ENCODE results near the gene BNIP2.

Gene BNIP2

GRCh38 chr15:59722037-59722436 lies 32.9 kb upstream of the BNIP2 start:
- no peak overlapping the region for H3K4me3 ChIP-seq (replicated peaks; ENCODE audit: low read depth, low read length)
- TF ChIP-seq CTCF (IDR thresholded peaks at IDR 0.05; ENCODE audit: low read depth, low read length, missing control alignments) = no peak
- DNase-seq (ENCODE audit: extremely low read depth, low read depth) = no peak

GRCh38 chr15:59721411-59721810 lies 32.3 kb upstream of the BNIP2 start:
- DNase-seq (ENCODE audit: extremely low read depth, low read depth) = no peak
- H3K4me3 ChIP-seq (replicated peaks; ENCODE audit: low read depth, low read length) = no peak overlapping the region
- no peak for TF ChIP-seq CTCF (IDR thresholded peaks at IDR 0.05; ENCODE audit: low read depth, low read length, missing control alignments)

GRCh38 chr15:59713177-59713576 lies 24.1 kb upstream of the BNIP2 start:
- DNase-seq (ENCODE audit: extremely low read depth, low read depth) = no peak
- H3K4me3 ChIP-seq (replicated peaks; ENCODE audit: low read depth, low read length) = no peak overlapping the region
- no peak for TF ChIP-seq CTCF (IDR thresholded peaks at IDR 0.05; ENCODE audit: low read depth, low read length, missing control alignments)

GRCh38 chr15:59711451-59712243 lies 22.5 kb upstream of the BNIP2 start:
- TF ChIP-seq CTCF (IDR thresholded peaks at IDR 0.05; ENCODE audit: low read depth, low read length, missing control alignments) = no peak
- H3K4me3 ChIP-seq (replicated peaks; ENCODE audit: low read depth, low read length) = no peak overlapping the region
- no peak for DNase-seq (ENCODE audit: extremely low read depth, low read depth)

- H3K4me3 ChIP-seq (replicated peaks; ENCODE audit: low read depth, low read length) = no peak overlapping the region
- DNase-seq (ENCODE audit: extremely low read depth, low read depth) = no peak
- TF ChIP-seq CTCF (IDR thresholded peaks at IDR 0.05; ENCODE audit: low read depth, low read length, missing control alignments) = no peak
Measured at GRCh38 chr15:59707619-59708018, 18.5 kb upstream of the BNIP2 start.

GRCh38 chr15:59703979-59704796 lies 15.1 kb upstream of the BNIP2 start:
- DNase-seq (ENCODE audit: extremely low read depth, low read depth) = no peak
- no peak for TF ChIP-seq CTCF (IDR thresholded peaks at IDR 0.05; ENCODE audit: low read depth, low read length, missing control alignments)
- no peak overlapping the region for H3K4me3 ChIP-seq (replicated peaks; ENCODE audit: low read depth, low read length)
